ENCODE measurements around the gene MAU2. TPM values are rescaled to one million over a fixed set of nuclear protein-coding genes. Genes with fewer than 3 reads are reported as not detected.
"Not testable (repeated sequence)": the region's sequence is repeated elsewhere in the genome, so short reads cannot be mapped to it uniquely, and the experiment has no call there.

Gene MAU2
- polyA plus RNA-seq, 1 experiment: 14.7 TPM

DNA sequence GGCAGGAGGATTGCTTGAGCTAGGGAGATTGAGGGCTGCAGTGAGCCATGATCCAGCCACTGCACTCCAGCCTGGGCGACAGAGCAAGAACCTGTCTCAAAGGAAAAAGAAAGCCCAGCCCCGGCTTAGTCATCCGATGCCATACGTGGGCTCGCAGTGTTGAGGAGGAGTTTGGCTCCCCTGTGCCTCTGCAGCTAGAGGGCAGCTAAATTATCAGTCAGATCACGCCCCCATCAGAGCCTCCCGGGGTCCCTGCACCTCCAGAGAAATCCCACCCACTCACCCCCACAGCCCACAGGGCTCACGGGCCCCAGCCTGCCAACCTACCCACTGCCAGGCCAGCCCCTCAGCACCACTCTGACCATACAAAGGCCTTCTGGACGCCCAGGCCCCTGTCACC, 27.6 kb downstream of the MAU2 start:
- no peak overlapping the region for H3K4me3 ChIP-seq (ENCODE audit: low read depth, low read length)
- no peaks in the 10 kb centered on the region for H3K27me3 ChIP-seq (ENCODE audit: control insufficient read depth, insufficient read depth, low read length)
- H3K27ac ChIP-seq (ENCODE audit: low read depth, low read length): no peak overlapping the region
- TF ChIP-seq, protein P1, sequence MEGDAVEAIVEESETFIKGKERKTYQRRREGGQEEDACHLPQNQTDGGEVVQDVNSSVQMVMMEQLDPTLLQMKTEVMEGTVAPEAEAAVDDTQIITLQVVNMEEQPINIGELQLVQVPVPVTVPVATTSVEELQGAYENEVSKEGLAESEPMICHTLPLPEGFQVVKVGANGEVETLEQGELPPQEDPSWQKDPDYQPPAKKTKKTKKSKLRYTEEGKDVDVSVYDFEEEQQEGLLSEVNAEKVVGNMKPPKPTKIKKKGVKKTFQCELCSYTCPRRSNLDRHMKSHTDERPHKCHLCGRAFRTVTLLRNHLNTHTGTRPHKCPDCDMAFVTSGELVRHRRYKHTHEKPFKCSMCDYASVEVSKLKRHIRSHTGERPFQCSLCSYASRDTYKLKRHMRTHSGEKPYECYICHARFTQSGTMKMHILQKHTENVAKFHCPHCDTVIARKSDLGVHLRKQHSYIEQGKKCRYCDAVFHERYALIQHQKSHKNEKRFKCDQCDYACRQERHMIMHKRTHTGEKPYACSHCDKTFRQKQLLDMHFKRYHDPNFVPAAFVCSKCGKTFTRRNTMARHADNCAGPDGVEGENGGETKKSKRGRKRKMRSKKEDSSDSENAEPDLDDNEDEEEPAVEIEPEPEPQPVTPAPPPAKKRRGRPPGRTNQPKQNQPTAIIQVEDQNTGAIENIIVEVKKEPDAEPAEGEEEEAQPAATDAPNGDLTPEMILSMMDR (IDR thresholded peaks at IDR 0.05; ENCODE audit: low read depth, low read length): no peak
- no peaks in the 10 kb centered on the region for H3K9me3 ChIP-seq (ENCODE audit: control insufficient read depth, insufficient read depth, low read length)
- no peak for DNase-seq (ENCODE audit: low read depth, low spot score)
- POLR2A ChIA-PET: no interaction called here
- CTCF ChIA-PET: interaction anchor here (0.6 kb wide), 1 partner anchor 12 kb away, joined by 3 read pairs; no protein-coding TSS in a partner anchor

DNA sequence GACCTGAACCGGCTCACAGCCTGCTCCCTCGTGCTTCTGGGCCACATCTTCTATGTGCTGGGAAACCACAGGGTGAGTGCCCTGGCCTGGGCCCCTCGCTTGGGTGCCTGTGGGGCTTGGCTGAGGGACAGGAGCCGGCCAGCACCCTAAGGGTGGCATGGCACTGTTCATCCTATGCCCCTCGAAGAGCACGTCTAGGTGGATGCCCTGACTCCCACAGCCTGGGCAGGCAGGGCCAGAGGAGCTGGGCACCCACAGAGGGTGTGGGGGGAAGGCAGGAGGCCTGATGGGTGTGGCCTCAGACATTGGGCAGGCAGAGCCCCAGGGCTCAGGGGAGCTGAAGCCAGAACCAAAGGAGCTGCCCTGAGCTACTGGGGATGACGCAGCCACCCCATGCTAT, 28.7 kb downstream of the MAU2 start:
- CTCF ChIA-PET: no interaction called here
- DNase-seq (ENCODE audit: low read depth, low spot score): no peak
- Histone ChIP-seq H3K27me3 (ENCODE audit: control insufficient read depth, insufficient read depth, low read length) (no peaks in the 10 kb centered on the region), H3K4me3 (ENCODE audit: low read depth, low read length) (no peak overlapping the region), H3K27ac (ENCODE audit: low read depth, low read length) (no peak overlapping the region), H3K9me3 (ENCODE audit: control insufficient read depth, insufficient read depth, low read length) (no peaks in the 10 kb centered on the region)
- TF ChIP-seq, protein P1 (IDR thresholded peaks at IDR 0.05; ENCODE audit: low read depth, low read length): no peak
- POLR2A ChIA-PET: interaction anchor here (0.6 kb wide), 1 partner anchor 474 kb away, joined by 6 read pairs; no protein-coding TSS in a partner anchor

DNA sequence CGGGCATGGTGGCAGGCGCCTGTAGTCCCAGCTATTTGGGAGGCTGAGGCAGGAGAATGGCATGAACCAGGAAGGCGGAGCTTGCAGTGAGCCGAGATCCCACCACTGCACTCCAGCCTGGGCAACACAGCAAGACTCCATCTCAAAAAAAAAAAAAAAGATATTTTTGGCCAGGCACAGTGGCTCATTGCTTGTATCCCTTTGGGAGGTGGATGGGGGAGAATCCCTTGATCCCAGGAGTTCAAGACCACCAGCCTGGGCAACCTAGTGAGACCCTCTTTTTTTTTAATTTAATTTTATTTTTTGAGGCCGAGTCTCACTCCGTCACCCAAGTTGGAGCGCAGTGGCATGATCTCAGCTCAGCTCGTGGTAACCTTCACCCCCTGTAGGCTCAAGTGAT, 30.1 kb downstream of the MAU2 start:
- not testable (repeated sequence) for H3K27ac ChIP-seq (ENCODE audit: low read depth, low read length); H3K27me3 ChIP-seq (ENCODE audit: control insufficient read depth, insufficient read depth, low read length); H3K9me3 ChIP-seq (ENCODE audit: control insufficient read depth, insufficient read depth, low read length); H3K4me3 ChIP-seq (ENCODE audit: low read depth, low read length); DNase-seq (ENCODE audit: low read depth, low spot score)
- ChIA-PET CTCF (interaction anchor here (3.9 kb wide), 1 partner anchor 9 kb away, joined by 25 read pairs; no protein-coding TSS in a partner anchor), POLR2A (interaction anchor here (0.7 kb wide), 1 partner anchor 16 kb away, joined by 7 read pairs; no protein-coding TSS in a partner anchor)

DNA sequence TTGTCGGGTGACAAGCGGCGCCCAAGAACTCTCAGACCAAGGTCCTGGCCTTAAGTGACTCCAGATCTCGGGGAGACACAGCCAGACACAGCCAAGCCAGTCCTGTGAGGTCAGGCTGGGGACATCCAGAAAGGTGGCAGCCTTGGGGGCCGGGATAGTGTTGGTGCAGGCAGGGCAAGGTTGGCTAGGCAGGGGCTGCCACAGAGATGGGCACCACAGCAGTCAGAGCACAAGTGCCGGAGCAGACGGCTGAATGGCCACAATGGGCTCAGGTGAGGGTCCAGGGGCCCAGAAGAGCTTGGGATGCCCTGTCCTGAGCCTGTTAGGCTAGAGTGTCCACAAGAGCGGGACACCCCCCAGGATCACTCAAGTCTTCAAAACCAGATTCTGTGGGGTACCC, 32.2 kb downstream of the MAU2 start:
- Histone ChIP-seq H3K9me3 (ENCODE audit: control insufficient read depth, insufficient read depth, low read length) (no peaks in the 10 kb centered on the region), H3K27ac (ENCODE audit: low read depth, low read length) (no peak overlapping the region), H3K27me3 (ENCODE audit: control insufficient read depth, insufficient read depth, low read length) (no peaks in the 10 kb centered on the region), H3K4me3 (ENCODE audit: low read depth, low read length) (no peak overlapping the region)
- no peak for DNase-seq (ENCODE audit: low read depth, low spot score)
- ChIA-PET CTCF (interaction anchor here (3.9 kb wide), 1 partner anchor 11 kb away, joined by 25 read pairs; no protein-coding TSS in a partner anchor), POLR2A (no interaction called here)
- TF ChIP-seq, protein P1 (IDR thresholded peaks at IDR 0.05; ENCODE audit: low read depth, low read length): no peak

DNA sequence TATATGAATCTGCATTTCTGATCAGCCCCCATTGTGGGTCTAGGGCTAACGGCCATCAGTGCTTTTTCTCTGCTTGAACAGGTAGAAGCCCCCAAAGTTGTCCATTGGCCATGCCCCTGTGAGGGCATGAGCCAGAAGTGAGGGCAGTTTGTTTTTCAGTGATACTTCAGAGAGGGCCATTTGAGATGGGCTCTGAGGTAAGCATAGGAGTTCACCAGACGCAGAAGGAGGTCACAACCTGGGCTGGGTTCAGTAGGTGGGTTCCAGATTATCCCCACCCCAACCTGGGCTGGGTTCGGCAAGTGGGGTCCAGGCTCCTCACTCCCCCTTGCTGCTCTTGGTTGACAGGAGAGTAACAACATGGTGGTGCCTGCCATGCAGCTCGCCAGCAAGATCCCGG, 33.4 kb downstream of the MAU2 start:
- H3K27me3 ChIP-seq (ENCODE audit: control insufficient read depth, insufficient read depth, low read length): no peaks in the 10 kb centered on the region
- no peak for DNase-seq (ENCODE audit: low read depth, low spot score)
- H3K9me3 ChIP-seq (ENCODE audit: control insufficient read depth, insufficient read depth, low read length): no peaks in the 10 kb centered on the region
- ChIA-PET POLR2A (no interaction called here), CTCF (no interaction called here)
- TF ChIP-seq, protein P1 (IDR thresholded peaks at IDR 0.05; ENCODE audit: low read depth, low read length): no peak
- no peak overlapping the region for H3K4me3 ChIP-seq (ENCODE audit: low read depth, low read length)
- H3K27ac ChIP-seq (ENCODE audit: low read depth, low read length): no peak overlapping the region

DNA sequence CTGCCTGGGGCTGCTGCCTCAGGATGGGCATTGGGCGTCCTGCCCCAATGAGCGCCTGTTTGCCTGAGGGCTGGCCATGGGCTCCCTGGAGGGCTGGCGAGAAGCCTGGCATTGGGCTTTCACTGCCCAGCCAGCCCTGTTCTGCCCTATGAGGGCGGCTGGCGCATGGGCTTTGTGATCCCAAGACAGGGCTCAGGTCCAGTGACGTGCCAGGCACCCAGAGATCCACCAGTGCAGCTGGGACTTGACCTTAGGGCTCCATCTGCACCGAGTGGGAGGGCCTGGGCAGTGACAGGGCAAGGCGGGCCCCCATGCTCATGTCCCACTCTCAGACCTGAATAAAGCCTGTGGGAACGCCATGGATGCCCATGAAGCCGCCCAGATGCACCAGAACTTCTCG, 34.3 kb downstream of the MAU2 start:
- ChIA-PET POLR2A (no interaction called here), CTCF (no interaction called here)
- DNase-seq (ENCODE audit: low read depth, low spot score): no peak
- no peaks in the 10 kb centered on the region for H3K9me3 ChIP-seq (ENCODE audit: control insufficient read depth, insufficient read depth, low read length)
- H3K4me3 ChIP-seq (ENCODE audit: low read depth, low read length): no peak overlapping the region
- H3K27ac ChIP-seq (ENCODE audit: low read depth, low read length): no peak overlapping the region
- H3K27me3 ChIP-seq (ENCODE audit: control insufficient read depth, insufficient read depth, low read length): no peaks in the 10 kb centered on the region
- TF ChIP-seq, protein P1 (IDR thresholded peaks at IDR 0.05; ENCODE audit: low read depth, low read length): no peak

Data from AG04450 (cell line).